ENCODE data around the gene SLC29A2. TPM values are rescaled to one million over a fixed set of nuclear protein-coding genes. Genes with fewer than 3 reads are reported as not detected.

Gene SLC29A2
- total and polyA plus RNA-seq, 2 donors (not counting 1 experiment from before 2014, with no cell fraction given), result 0.17 to 1.7 TPM

GRCh38 chr11:66334605-66335442, 36.7 kb downstream of the SLC29A2 start:
- Histone ChIP-seq H3K36me3 (ENCODE audit: control insufficient read depth, insufficient read depth, low read length) (peaks cover 46% of the 10 kb centered on the region), H3K9me3 (ENCODE audit: control insufficient read depth, insufficient read depth, low read depth, low read length) (no peaks in the 10 kb centered on the region), H3K9ac (ENCODE audit: insufficient read depth, low read length) (peak overlapping the region; percentile 99), H3K79me2 (ENCODE audit: control insufficient read depth, insufficient read depth, low read length) (peaks cover 36% of the 10 kb centered on the region), H3K27ac (ENCODE audit: insufficient read depth, low read length) (peak overlapping the region; percentile 100), H4K20me1 (ENCODE audit: control insufficient read depth, extremely low read depth, insufficient read depth, low read length) (no peaks in the 10 kb centered on the region), H3K4me2 (ENCODE audit: extremely low read depth, insufficient read depth, low read length) (peak overlapping the region; percentile 80), H3K27me3 (ENCODE audit: control insufficient read depth, insufficient read depth, low read length) (no peaks in the 10 kb centered on the region), H3K4me3 (replicated peaks in 1 of 4; ENCODE audit: control extremely low read depth in 1 of 4, insufficient read depth in 1 of 4, low read depth in 3 of 4, low read length in 4 of 4) (peak overlapping the region; percentile 74 to 95 (median 83)), H2AFZ (ENCODE audit: low read length) (no peak overlapping the region), H3K4me1 (ENCODE audit: control insufficient read depth, extremely low read depth, insufficient read depth, low read length) (peaks cover 36% of the 10 kb centered on the region)
- TF ChIP-seq CTCF (conservative IDR thresholded peaks at IDR 0.05 in 1 of 2, IDR thresholded peaks at IDR 0.05 in 1 of 2; ENCODE audit: low read depth in 1 of 2, low read length in 2 of 2) (no peak), EZH2 (IDR thresholded peaks at IDR 0.05; ENCODE audit: low read length, missing control alignments) (no peak)
- no peak for DNase-seq (ENCODE audit: low read depth in 2 of 2)

- Histone ChIP-seq H3K36me3 (ENCODE audit: control insufficient read depth, insufficient read depth, low read length) (peaks cover 43% of the 10 kb centered on the region), H3K4me3 (replicated peaks in 1 of 4; ENCODE audit: control extremely low read depth in 1 of 4, insufficient read depth in 1 of 4, low read depth in 3 of 4, low read length in 4 of 4) (peak overlapping the region in 2 of 4 experiments; percentile 90 to 95), H3K4me2 (ENCODE audit: extremely low read depth, insufficient read depth, low read length) (peak overlapping the region; percentile 80), H3K27ac (ENCODE audit: insufficient read depth, low read length) (peak overlapping the region; percentile 43), H3K27me3 (ENCODE audit: control insufficient read depth, insufficient read depth, low read length) (no peaks in the 10 kb centered on the region), H3K79me2 (ENCODE audit: control insufficient read depth, insufficient read depth, low read length) (peaks cover 36% of the 10 kb centered on the region), H3K9me3 (ENCODE audit: control insufficient read depth, insufficient read depth, low read depth, low read length) (no peaks in the 10 kb centered on the region), H3K4me1 (ENCODE audit: control insufficient read depth, extremely low read depth, insufficient read depth, low read length) (peaks cover 35% of the 10 kb centered on the region), H3K9ac (ENCODE audit: insufficient read depth, low read length) (peak overlapping the region; percentile 99), H2AFZ (ENCODE audit: low read length) (no peak overlapping the region), H4K20me1 (ENCODE audit: control insufficient read depth, extremely low read depth, insufficient read depth, low read length) (no peaks in the 10 kb centered on the region)
- DNase-seq (ENCODE audit: low read depth in 2 of 2), result no peak
- TF ChIP-seq CTCF (conservative IDR thresholded peaks at IDR 0.05 in 1 of 2, IDR thresholded peaks at IDR 0.05 in 1 of 2; ENCODE audit: low read depth in 1 of 2, low read length in 2 of 2), result no peak
- no peak for TF ChIP-seq EZH2 (IDR thresholded peaks at IDR 0.05; ENCODE audit: low read length, missing control alignments)
These were observed 37.5 kb downstream of the SLC29A2 start for GRCh38 chr11:66333896-66334604.

- Histone ChIP-seq H3K27ac (ENCODE audit: insufficient read depth, low read length) (no peak overlapping the region), H3K36me3 (ENCODE audit: control insufficient read depth, insufficient read depth, low read length) (peaks cover 43% of the 10 kb centered on the region), H3K9me3 (ENCODE audit: control insufficient read depth, insufficient read depth, low read depth, low read length) (no peaks in the 10 kb centered on the region), H4K20me1 (ENCODE audit: control insufficient read depth, extremely low read depth, insufficient read depth, low read length) (no peaks in the 10 kb centered on the region), H3K9ac (ENCODE audit: insufficient read depth, low read length) (no peak overlapping the region), H3K4me2 (ENCODE audit: extremely low read depth, insufficient read depth, low read length) (no peak overlapping the region), H3K4me1 (ENCODE audit: control insufficient read depth, extremely low read depth, insufficient read depth, low read length) (peaks cover 33% of the 10 kb centered on the region), H3K4me3 (replicated peaks in 1 of 4; ENCODE audit: control extremely low read depth in 1 of 4, insufficient read depth in 1 of 4, low read depth in 3 of 4, low read length in 4 of 4) (peak overlapping the region in 1 of 4 experiments; percentile 10), H2AFZ (ENCODE audit: low read length) (no peak overlapping the region), H3K79me2 (ENCODE audit: control insufficient read depth, insufficient read depth, low read length) (peaks cover 36% of the 10 kb centered on the region), H3K27me3 (ENCODE audit: control insufficient read depth, insufficient read depth, low read length) (no peaks in the 10 kb centered on the region)
- no peak for DNase-seq (ENCODE audit: low read depth in 2 of 2)
- no peak for TF ChIP-seq CTCF (conservative IDR thresholded peaks at IDR 0.05 in 1 of 2, IDR thresholded peaks at IDR 0.05 in 1 of 2; ENCODE audit: low read depth in 1 of 2, low read length in 2 of 2)
- no peak for TF ChIP-seq EZH2 (IDR thresholded peaks at IDR 0.05; ENCODE audit: low read length, missing control alignments)
These were observed 38.2 kb downstream of the SLC29A2 start for GRCh38 chr11:66333220-66333877.

All from fibroblast of lung (primary cell).